ENCODE measurements around the gene GOLT1A.

The GOLT1A gene

GRCh38 chr1:204224655-204225054, 10.9 kb upstream of the GOLT1A start:
- Mint-ChIP-seq H3K36me3 (ENCODE audit: low read depth) (no peaks in the 10 kb centered on the region), H3K27ac (no peak overlapping the region), H3K4me3 (no peak overlapping the region), H3K9me3 (no peaks in the 10 kb centered on the region), H3K27me3 (ENCODE audit: low read depth, poor library complexity) (peaks cover 25% of the 10 kb centered on the region), H3K4me1 (peaks cover 27% of the 10 kb centered on the region)
- no peak for TF ChIP-seq CTCF (IDR thresholded peaks at IDR 0.05)
- DNase-seq = no peak

- H3K9me3 Mint-ChIP-seq = no peaks in the 10 kb centered on the region
- H3K4me3 Mint-ChIP-seq = no peak overlapping the region
- no peak for DNase-seq
- peaks cover 31% of the 10 kb centered on the region for H3K4me1 Mint-ChIP-seq
- H3K36me3 Mint-ChIP-seq (ENCODE audit: low read depth) = no peaks in the 10 kb centered on the region
- no peak for TF ChIP-seq CTCF (IDR thresholded peaks at IDR 0.05)
- H3K27me3 Mint-ChIP-seq (ENCODE audit: low read depth, poor library complexity) = peaks cover 25% of the 10 kb centered on the region
- no peak overlapping the region for H3K27ac Mint-ChIP-seq
These were observed 9.5 kb upstream of the GOLT1A start for GRCh38 chr1:204223129-204223860.

GRCh38 chr1:204222764-204223055, 8.9 kb upstream of the GOLT1A start:
- Mint-ChIP-seq H3K27me3 (ENCODE audit: low read depth, poor library complexity) (peaks cover 29% of the 10 kb centered on the region), H3K36me3 (ENCODE audit: low read depth) (no peaks in the 10 kb centered on the region)
- no peak for DNase-seq

GRCh38 chr1:204222006-204222763, 8.4 kb upstream of the GOLT1A start:
- no peak for TF ChIP-seq CTCF (IDR thresholded peaks at IDR 0.05)

More at GRCh38 chr1:204222764-204223055, 8.9 kb upstream of the GOLT1A start:
- H3K4me1 Mint-ChIP-seq = peaks cover 31% of the 10 kb centered on the region
- no peaks in the 10 kb centered on the region for H3K9me3 Mint-ChIP-seq
- no peak overlapping the region for H3K4me3 Mint-ChIP-seq
- no peak for TF ChIP-seq CTCF (IDR thresholded peaks at IDR 0.05)
- H3K27ac Mint-ChIP-seq = no peak overlapping the region

GRCh38 chr1:204221271-204221670, 7.5 kb upstream of the GOLT1A start:
- Mint-ChIP-seq H3K27me3 (ENCODE audit: low read depth, poor library complexity) (peaks cover 35% of the 10 kb centered on the region), H3K4me3 (no peak overlapping the region), H3K4me1 (peaks cover 25% of the 10 kb centered on the region), H3K9me3 (no peaks in the 10 kb centered on the region), H3K27ac (no peak overlapping the region), H3K36me3 (ENCODE audit: low read depth) (no peaks in the 10 kb centered on the region)
- TF ChIP-seq CTCF (IDR thresholded peaks at IDR 0.05) = no peak
- no peak for DNase-seq

More at GRCh38 chr1:204222006-204222763, 8.4 kb upstream of the GOLT1A start:
- no peaks in the 10 kb centered on the region for H3K9me3 Mint-ChIP-seq
- H3K27ac Mint-ChIP-seq = no peak overlapping the region
- H3K27me3 Mint-ChIP-seq (ENCODE audit: low read depth, poor library complexity) = peaks cover 31% of the 10 kb centered on the region
- no peaks in the 10 kb centered on the region for H3K36me3 Mint-ChIP-seq (ENCODE audit: low read depth)
- H3K4me3 Mint-ChIP-seq = no peak overlapping the region
- no peak for DNase-seq
- peaks cover 31% of the 10 kb centered on the region for H3K4me1 Mint-ChIP-seq
